DMS114 treated with DMSO at 0.1 percent for 48 hours (cell line): ENCODE results near the gene C19orf67.
A peak's percentile ranks its signal among the peaks of the same experiment; 100 is the strongest.

Source experiments
- DNase-seq: peaks from one replicate; lab custom pipeline; 2025; ENCODE audit not compliant: unreplicated experiment; lab: John Stamatoyannopoulos, UW

The C19orf67 gene

DNA sequence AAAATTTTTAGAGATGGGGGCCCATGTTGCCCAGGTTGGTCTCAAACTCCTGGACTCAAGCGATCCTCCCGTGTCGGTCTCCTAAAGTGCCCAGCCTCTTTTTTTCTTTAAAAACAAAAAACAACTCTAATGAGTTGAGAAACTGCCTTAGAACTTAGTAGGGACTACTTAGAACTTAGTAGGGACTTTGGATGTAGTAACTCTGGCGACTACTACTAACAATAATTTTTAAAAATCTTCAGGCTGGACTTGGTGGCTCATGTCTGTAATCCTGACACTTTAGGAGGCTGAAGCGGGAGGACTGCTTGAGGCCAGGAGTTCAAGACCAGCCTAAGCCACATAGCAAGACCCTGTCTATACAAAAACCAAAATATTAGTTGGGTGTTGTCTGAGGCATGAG, 515 bp upstream of the C19orf67 start:
- no peak for DNase-seq

DNA sequence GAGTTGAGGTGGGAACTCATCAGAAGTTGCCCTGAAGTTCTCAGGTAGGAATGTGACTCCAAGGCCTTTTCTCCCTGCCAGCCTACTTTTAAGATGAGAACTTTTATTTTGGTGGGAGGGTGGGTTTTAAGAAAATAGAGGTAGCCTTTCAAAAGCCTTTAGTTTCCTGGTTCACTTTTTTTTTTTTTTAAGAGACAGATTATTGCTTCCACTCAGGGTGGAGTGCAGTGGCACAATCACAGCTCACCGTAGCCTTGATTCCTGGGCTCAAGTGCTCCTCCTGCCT, 3.0 kb downstream of the C19orf67 start:
- no peak for DNase-seq

DNA sequence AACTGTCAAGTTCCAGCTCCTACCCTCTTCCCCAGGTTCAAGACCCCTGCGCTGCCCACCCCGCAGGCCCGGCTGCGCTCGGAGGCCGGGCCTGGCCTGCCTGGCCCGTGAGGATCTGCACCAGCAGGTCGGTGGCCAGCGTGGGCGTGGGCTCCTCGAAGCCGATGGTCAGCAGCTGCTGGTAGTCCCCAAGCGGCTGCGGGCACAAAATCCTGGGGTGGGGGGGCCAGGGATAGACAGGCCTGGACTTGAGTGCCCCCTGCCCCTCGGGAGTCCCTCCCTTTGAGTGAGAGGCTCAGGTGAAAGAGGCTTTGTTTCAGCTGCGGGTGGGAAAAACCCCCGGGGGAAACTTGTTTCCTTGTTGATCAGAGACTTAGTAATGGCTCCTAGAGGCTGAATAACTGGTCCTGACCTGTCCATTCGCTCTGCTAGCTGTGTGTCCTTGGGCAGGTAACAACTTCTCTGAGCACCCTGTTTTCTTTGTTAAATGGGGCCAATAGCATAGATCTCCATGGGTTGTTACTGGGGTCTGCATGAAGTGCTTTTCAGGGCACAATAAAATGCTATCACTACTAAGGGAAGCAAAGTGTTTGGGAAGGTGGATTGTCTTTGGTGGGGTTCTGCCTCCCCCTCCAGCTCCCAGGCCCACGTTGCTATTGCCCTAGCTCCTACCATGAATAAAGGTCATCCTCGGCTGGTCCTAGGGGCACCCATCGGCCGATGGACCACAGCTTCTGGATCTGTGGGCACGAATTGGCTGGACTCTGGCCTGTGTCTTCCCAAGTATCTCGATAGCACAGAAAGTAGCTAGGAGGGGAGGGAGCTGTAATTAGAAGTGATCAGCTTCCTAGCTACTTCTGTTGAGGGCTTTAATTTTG, 3.5 kb downstream of the C19orf67 start:
- DNase-seq, result no peak

DNA sequence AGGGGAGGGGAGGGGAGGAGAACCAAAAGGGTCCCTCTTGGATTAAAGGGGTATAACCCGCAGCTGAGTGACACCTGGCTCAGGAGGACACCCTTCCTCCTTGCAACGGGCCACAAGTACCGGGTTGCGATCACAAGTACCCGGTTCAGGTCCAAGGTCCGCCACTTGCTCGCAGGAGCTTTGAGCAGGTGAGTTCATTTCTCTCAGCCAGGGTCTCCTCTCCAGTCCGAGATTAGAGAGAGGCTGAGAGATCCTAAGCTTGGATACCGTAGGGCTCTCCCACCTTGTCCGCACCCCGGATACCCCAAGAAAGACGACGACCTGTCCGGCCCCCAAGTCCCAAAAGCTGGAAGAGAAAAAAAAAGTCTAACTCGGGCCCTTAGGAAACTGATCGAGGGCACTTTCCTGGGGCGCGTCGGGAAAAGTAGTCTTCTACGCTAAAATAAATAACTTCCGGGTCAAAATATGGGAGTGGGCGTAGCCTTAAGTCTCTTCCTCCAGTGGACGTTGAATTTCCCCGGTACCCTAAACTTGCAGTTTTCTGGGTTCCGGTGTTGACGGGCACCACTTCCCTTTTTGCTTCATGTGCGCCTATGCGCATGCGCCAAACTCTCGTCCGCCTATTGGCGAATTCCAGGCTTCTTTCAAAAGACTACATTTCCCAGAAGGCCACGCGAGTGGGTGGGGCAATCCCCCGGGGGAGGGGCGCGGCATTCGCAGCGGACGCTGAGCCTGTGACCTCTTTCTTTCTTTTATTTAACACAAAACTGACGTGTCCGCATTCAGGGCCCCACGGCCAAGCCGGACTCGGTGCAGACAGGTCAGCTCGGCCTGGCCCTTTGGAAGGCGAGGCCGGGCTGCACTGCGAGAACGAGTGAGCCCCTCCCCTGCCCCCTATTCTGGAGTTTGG, 4.4 kb downstream of the C19orf67 start:
- DNase-seq, result peak; percentile 93

DNA sequence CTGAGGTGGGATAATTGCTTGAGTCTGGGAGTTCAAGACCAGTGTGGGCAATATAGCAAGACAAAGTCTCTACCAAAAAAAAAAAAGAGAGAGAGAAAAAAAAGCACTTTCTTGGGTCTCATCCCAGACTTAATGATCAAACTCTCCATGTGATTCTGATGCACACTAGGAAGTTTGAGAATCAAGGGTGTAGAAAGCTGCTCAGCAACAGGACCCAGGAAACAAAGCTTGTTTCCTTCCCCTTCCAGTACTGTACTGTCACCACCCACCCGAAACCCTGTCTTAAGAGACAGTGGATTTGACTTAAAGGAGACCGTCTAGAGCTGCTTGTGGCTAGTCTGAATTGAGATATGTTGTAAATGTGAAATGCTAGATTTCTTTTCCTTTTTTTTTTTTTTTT, 7.2 kb downstream of the C19orf67 start:
- DNase-seq, result no peak

DNA sequence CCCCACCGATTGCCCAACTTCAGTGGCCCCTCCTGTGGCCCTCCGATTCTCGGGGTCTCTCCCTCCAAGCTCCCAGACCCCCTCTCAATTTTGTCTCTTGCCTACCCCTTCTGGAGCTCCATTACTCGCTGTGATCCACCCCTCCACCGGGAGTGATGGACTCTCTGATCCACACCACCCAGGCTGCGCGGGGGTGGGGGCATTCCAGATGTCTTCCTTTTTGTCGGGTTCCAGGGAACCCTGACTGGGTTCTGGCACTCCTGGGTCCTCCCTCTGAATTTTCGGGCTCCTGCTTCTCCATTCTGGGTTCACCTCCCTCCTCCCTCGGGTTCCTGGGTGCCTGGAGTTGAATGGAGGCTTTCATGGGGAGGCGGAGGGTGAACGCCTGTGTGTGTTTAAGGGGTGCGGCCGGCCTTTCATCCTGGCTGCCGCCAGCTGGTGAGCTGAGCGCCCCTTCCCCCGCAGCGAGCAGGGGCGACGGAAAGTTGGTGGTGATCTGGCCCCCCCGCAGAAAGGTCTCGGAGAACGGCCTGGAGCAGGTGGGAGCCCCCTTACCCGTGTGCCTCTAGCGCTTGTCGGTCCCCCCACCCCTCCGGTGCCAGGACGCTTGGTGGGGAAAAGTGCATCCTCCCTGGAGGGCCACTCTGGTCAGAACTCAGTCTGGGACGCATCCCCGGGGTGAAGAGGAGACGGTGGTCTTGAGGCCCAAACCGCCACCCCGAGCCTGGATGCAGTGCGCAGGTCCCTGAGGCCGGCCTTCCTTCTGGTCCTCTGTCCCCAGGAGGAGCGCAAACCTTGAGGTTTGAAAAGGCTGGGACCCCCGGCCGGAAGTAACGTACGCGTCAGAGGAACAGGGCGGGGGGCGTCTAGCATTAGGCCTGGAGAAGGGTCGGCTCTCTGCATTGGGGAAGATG, 11.4 kb downstream of the C19orf67 start:
- DNase-seq, result no peak

DNA sequence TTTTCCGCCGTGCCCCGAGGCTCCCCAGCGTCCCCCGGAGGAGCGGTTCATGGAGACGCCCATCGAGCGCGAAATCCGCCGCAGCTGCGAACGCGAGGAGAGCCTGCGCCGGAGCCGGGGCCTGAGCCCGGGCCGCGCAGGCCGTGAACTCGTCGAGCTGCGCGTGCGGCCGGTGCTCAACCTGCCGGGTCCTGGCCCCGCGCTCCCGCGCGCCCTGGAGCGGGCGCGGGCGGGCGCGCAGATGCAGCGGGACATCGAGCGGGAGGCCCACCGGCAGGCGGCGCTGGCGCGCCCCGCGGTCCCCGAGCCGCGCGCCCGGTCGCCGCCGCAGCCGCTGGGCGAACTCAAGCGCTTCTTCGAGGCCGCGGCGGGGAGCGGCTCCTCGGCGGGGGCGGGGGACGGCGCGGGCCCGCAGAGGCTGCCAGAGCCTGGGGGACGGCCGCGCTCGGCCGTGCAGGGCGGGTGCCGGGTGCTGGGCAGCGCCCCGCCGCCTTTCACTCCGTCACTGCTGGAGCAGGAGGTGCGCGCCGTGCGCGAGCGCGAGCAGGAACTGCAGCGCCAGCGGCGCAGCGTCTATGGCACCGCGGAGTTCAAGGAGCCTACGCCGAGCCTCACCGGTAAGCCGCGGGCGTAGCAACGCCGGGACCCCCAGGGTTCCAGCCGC, 12.2 kb downstream of the C19orf67 start:
- DNase-seq, result peak; percentile 32

DNA sequence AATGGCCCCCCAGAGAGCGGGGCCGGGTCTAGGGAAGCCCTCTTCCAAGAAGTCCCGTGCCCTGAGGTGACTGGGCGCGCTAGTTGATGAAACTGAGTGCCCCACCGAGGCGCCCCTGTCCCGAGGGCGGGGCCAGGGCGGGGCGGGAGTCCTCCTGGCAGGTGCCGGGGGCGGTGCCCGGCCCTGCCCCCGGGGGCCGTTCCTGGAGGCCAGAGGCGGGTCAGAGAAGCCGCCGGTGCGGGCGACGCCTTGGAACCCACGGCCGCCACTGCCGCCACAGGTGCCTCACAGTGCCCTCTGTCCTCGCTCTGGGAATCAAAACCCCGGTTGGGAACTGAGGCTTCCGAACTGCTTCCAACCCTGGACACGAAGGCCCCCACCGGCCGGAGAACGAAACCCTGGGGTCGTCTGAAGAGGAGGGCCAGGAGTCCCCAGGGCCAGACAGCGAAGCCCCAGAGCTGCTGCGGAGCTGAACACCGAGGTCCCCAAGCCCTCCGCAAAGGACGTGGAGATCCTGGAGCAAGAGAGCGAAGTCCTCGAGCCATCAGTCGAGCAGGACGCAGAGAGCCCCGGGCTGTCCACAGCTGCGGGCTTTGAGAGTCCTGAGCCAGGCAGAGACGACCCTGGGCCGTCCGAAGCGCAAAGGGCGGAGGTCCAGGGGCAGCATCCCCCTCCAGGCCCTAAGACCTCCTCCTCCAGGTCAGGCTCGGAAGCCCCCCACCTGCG, 12.9 kb downstream of the C19orf67 start, which contains the start of gene MISP3:
Gene MISP3, plus strand, starts transcription at position 252 of the 726 bp plus-strand sequence. CDS start 524 bp downstream, outside the sequence.
- DNase-seq, result no peak

DNA sequence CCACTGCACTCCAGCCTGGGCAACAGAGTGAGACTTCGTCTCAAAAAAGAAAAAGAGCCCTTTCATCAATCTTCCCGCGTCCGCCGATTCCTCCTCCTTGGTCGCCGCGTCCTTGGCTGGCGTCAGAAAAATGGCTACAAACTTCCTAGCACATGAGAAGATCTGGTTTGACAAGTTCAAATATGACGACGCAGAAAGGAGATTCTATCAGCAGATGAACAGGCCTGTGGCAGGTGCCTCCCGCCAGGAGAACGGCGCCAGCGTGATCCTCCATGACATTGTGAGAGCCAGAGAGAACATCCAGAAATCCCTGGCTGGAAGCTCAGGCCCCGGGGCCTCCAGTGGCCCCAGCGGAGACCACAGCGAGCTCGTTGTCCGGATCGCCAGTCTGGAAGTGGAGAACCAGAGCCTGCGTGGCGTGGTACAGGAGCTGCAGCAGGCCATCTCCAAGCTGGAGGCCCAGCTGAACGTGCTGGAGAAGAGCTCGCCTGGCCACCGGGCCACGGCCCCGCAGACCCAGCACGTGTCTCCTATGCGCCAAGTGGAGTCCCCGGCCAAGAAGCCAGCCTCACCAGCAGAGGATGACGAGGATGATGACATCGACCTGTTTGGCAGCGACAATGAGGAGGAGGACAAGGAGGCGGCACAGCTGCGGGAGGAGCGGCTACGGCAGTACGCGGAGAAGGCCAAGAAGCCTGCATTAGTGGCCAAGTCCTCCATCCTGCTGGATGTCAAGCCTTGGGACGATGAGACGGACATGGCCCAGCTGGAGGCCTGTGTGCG, 15.1 kb downstream of the C19orf67 start:
- DNase-seq, result no peak

DNA sequence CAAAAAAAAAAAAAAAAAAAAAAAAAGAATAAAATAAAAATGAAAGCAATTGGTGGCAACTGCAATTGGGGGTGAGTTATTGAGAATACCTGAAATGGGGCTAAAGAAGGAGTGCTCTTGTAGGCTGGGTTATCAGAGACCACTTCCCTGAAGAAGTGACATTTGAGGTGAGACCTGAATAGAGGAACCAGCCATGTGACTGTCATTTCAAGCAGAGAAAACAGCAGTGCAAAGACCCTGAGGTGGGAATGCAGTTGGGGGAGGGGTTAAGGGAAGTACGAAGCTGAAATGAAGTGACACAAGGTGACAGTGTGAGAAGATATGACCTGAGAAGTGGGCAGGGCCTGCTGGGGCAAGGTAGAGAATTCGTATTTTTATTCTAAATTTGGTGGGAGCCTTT, 19.4 kb downstream of the C19orf67 start:
- DNase-seq, result no peak

DNA sequence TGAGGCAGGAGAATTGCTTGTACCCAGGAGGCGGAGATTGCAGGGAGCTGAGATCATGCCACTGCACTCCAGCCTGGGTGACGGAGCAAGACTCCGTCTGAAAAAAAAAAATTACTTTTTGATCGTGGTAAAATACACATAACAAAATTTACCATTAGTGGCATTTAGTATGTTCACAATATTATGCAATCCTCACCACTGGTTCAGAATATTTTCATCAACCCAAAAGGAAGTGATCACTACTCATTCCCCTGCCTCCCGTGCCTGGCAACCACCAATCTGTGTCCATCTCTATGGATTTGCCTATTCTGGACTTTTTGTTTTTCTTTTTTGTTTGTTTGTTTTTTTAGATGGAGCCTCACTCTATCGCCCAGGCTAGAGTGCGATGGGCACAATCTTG, 22.5 kb downstream of the C19orf67 start:
- no peak for DNase-seq

DNA sequence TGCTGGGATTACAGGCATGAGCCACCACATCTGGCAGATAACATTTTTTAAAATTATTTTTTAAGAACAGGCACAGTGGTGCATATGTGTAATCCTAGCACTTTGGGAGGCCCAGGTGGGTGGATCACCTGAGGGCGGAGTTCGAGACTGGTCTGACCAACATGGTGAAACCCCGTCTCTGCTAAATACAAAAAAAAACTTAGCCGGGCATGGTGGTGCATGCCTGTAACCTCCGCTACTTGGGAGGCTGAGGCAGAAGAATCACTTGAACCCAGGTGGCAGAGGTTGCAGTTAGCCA, 23.1 kb downstream of the C19orf67 start:
- no peak for DNase-seq

DNA sequence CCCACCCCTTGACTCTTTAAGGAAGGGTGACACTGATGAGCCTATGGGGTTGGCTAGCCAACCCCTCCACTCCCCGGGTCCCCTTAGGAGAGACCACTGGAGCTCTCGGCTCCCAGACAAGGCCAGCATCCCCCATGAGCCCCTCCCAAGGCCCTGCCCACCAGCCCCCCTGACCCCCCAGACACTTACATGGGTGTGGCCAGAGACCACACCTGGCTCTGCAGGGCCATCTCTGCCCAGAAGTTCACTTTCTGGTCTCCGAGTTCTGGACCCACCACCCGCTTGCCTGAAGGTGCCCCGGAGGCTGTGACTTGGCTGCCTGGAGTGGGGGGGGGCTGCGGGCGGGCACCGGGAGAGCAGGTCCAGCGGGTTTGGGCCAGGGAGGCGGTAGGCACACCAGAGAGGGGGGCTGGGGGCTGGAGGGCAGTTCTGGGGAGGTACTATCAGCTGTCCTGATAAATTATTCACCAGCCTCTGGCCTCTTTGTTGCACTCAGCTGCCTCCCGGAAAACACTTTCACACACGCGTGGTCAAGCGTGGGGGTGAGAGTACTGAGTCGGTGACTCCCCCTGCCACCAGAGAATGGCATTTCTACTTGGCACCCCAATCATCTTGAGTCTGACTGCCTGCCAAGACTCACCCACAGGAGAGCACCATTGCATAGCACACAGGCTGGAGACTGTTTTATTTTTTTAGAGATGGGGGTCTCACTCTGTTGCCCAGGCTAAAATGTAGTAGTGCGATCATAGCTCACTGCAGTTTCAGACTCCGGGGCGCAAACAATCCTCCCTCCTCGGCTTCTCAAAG, 23.6 kb downstream of the C19orf67 start, which contains the start of gene PALM3:
Gene PALM3, minus strand, starts transcription at position 326 of the 807 bp plus-strand sequence. Its CDS starts 96 bp downstream, at position 230.
- DNase-seq, result no peak

DNA sequence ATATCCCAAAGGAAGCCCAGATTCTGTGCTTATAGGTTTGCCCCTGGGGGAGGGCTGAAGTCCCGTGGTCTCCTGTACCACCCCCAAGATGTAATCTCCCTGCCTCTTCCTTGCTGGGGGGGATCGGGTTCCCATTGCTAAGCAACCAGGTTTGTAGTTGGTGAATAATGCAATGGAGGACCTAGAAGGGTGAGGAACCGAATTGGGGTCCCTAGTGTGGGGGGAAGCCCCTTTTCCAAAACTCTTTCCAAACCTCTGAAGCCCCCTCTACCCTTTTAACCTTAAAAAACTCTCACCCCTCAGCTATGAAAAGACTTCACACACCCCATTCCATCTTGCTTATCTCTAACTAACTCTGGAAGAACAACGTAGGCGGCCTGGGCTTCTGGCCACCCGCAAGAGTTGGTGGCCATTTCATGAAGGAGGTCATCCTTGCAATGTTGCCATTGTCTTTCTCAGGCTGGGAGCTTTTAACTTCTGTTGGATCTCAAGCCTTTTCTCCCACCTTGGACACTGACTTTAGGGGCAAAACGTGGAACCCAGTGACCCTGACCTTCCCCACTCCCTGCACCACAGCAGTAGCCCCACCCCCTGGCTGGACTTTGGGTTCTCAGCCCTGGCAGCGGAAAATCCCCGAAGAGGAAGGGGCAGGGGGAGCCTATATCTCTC, 24.4 kb downstream of the C19orf67 start:
- no peak for DNase-seq

DNA sequence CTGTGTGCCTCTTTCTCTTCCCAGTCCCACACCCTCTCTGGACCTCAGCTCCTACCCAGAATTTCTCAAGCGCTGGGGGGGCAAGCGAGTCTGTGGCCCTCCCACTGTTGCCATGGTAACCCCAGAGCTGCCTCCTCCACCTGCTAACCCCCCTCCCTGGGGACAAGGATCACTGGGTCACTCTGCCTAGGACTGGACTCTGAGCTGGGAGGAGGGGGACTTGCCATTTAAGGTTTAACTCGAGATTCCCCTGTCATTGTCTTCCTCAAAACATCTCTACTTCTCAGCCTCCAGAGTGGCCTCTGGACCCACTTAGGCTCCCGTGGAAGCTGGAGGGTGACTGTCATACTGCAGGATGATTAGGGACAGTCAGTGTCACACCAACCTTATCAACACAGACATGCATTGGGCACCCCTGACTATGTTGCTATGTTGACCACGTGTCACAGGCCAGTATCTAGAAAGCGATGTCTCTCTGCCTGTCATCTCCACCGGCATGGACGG, 25.9 kb downstream of the C19orf67 start:
- no peak for DNase-seq

DNA sequence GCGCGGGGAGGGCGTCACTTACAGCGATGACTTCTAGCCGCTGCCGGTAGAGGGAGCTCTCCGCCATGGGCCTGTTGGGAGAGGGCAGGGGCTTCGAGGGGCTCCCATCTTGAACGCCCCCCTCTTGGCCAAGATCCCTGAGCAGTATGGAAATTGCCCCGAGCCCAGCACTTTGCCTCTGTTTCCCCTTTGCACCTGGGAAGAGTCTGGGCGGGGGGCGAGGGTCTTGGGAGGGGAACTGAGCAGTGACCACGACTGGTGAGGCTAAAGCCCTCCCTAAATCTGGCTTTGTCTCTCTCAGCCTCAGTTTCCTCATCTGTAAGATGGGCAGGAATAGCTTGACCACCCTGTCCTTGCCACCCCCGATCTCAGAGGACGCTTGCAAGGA, 26.5 kb downstream of the C19orf67 start:
- DNase-seq, result no peak
